Thymus (tissue), 11 donors: ENCODE data around the gene LHFPL3. TPM values are rescaled to one million over a fixed set of nuclear protein-coding genes. Genes with fewer than 3 reads are reported as not detected.

Source experiments
- DNase-seq, 9 donors: peaks; one replicate each; pipeline ENCODE4 v3.0.0-alpha.2; 2013; ENCODE audit warnings: low spot score in 9 of 9, low read depth in 6 of 9, missing footprints in 1 of 9
- H3K27ac ChIP-seq, 2 donors: one replicate each; pipeline ENCODE4 v1.5.1; 2013; ENCODE audit warnings: control low read depth in 1 of 2, low read depth in 1 of 2, low read length in 1 of 2, mild to moderate bottlenecking in 1 of 2, moderate library complexity in 1 of 2
- H3K27me3 ChIP-seq, 2 donors: one replicate each; pipeline ENCODE4 v1.5.1; 2013; ENCODE audit warnings: low read length in 1 of 2; ENCODE audit not compliant: control insufficient read depth in 2 of 2, insufficient read depth in 1 of 2
- H3K36me3 ChIP-seq, 2 donors: one replicate each; pipeline ENCODE4 v1.5.1; 2013; ENCODE audit warnings: low read length in 1 of 2, mild to moderate bottlenecking in 1 of 2, moderate library complexity in 1 of 2; ENCODE audit not compliant: control insufficient read depth in 2 of 2, insufficient read depth in 2 of 2
- H3K4me1 ChIP-seq, 2 donors: one replicate each; pipeline ENCODE4 v1.5.1; 2013; ENCODE audit warnings: low read length in 2 of 2; ENCODE audit not compliant: control insufficient read depth in 2 of 2, insufficient read depth in 2 of 2
- H3K4me3 ChIP-seq, 2 donors: one replicate each; pipeline ENCODE4 v1.5.1; 2013; ENCODE audit warnings: low read length in 2 of 2, control low read depth in 1 of 2, mild to moderate bottlenecking in 1 of 2
- H3K9me3 ChIP-seq, 2 donors: one replicate each; pipeline ENCODE4 v1.5.1; 2013; ENCODE audit warnings: low read length in 1 of 2, mild to moderate bottlenecking in 1 of 2; ENCODE audit not compliant: control insufficient read depth in 2 of 2, insufficient read depth in 1 of 2
- WGBS: extraction: QIAGEN DNeasy Blood & Tissue Kit; methylation state at CpG from one replicate; pipeline ENCODE4 v1.1.7; 2013; 5-methylcytosine and 5-hydroxymethylcytosine counted together
- polyA plus RNA-seq: library from polyadenylated mRNA; stranded (reverse); fragments of 200-250 nt; gene quantifications from one replicate; pipeline ENCODE4 v1.2.3, GENCODE V29; 2013
- total RNA-seq: library from RNA; stranded (reverse); fragments of 120-200 nt; gene quantifications from one replicate; pipeline ENCODE4 v1.2.4, GENCODE V29; 2013
- donor health status: healthy.

LHFPL3 gene
- total and polyA plus RNA-seq, 2 donors, result 0.05 to 0.14 TPM

- Histone ChIP-seq H3K4me3 (no peak overlapping the region), H3K27me3 (no peaks in the 10 kb centered on the region), H3K9me3 (no peaks in the 10 kb centered on the region), H3K27ac (no peak overlapping the region), H3K4me1 (no peaks in the 10 kb centered on the region), H3K36me3 (no peaks in the 10 kb centered on the region)
- no peak for DNase-seq
- WGBS, result 83% methylated on average over 2 of the region's 2 CpGs
Observed at GRCh38 chr7:104779888-104780287, 451.5 kb downstream of the LHFPL3 start.

GRCh38 chr7:104784686-104785085 is 456.3 kb downstream of the LHFPL3 start:
- Histone ChIP-seq H3K36me3 (no peaks in the 10 kb centered on the region), H3K27me3 (no peaks in the 10 kb centered on the region), H3K4me1 (no peaks in the 10 kb centered on the region), H3K9me3 (no peaks in the 10 kb centered on the region), H3K4me3 (no peak overlapping the region), H3K27ac (no peak overlapping the region)
- no peak for DNase-seq

- H3K36me3 ChIP-seq, result no peaks in the 10 kb centered on the region
Observed at GRCh38 chr7:104789780-104790179, 461.4 kb downstream of the LHFPL3 start.

GRCh38 chr7:104790440-104790839 is 462.0 kb downstream of the LHFPL3 start:
- Histone ChIP-seq H3K27ac (no peak overlapping the region), H3K4me3 (no peak overlapping the region), H3K36me3 (no peaks in the 10 kb centered on the region), H3K4me1 (no peaks in the 10 kb centered on the region), H3K9me3 (no peaks in the 10 kb centered on the region), H3K27me3 (no peaks in the 10 kb centered on the region)
- no peak for DNase-seq
- 63% methylated on average over 2 of the region's 2 CpGs for WGBS

More at GRCh38 chr7:104789780-104790179, 461.4 kb downstream of the LHFPL3 start:
- no peaks in the 10 kb centered on the region for H3K4me1 ChIP-seq
- H3K9me3 ChIP-seq, result no peaks in the 10 kb centered on the region
- H3K4me3 ChIP-seq, result no peak overlapping the region
- H3K27ac ChIP-seq, result no peak overlapping the region
- H3K27me3 ChIP-seq, result no peaks in the 10 kb centered on the region
- DNase-seq, result no peak
- WGBS, result 87% methylated on average over 3 of the region's 3 CpGs

- Histone ChIP-seq H3K27ac (no peak overlapping the region), H3K9me3 (no peaks in the 10 kb centered on the region), H3K4me3 (no peak overlapping the region), H3K4me1 (no peaks in the 10 kb centered on the region), H3K36me3 (no peaks in the 10 kb centered on the region), H3K27me3 (no peaks in the 10 kb centered on the region)
- DNase-seq, result no peak
Observed at GRCh38 chr7:104791080-104791479, 462.7 kb downstream of the LHFPL3 start.

- no peaks in the 10 kb centered on the region for H3K4me1 ChIP-seq
- no peak overlapping the region for H3K27ac ChIP-seq
- H3K4me3 ChIP-seq, result no peak overlapping the region
- no peaks in the 10 kb centered on the region for H3K9me3 ChIP-seq
- no peak for DNase-seq
- WGBS, result 92% methylated on average over 7 of the region's 7 CpGs
- H3K27me3 ChIP-seq, result no peaks in the 10 kb centered on the region
- H3K36me3 ChIP-seq, result no peaks in the 10 kb centered on the region
Observed at GRCh38 chr7:104793066-104793465, 464.7 kb downstream of the LHFPL3 start.

- DNase-seq, result no peak
- no peaks in the 10 kb centered on the region for H3K4me1 ChIP-seq
- no peak overlapping the region for H3K4me3 ChIP-seq
- no peaks in the 10 kb centered on the region for H3K9me3 ChIP-seq
- no peaks in the 10 kb centered on the region for H3K36me3 ChIP-seq
- no peaks in the 10 kb centered on the region for H3K27me3 ChIP-seq
- no peak overlapping the region for H3K27ac ChIP-seq
- WGBS, result 90% methylated on average over 3 of the region's 3 CpGs
Observed at GRCh38 chr7:104794154-104794553, 465.8 kb downstream of the LHFPL3 start.

GRCh38 chr7:104794589-104794988 is 466.2 kb downstream of the LHFPL3 start:
- 73% methylated on average over 3 of the region's 3 CpGs for WGBS
- Histone ChIP-seq H3K36me3 (no peaks in the 10 kb centered on the region), H3K27me3 (no peaks in the 10 kb centered on the region), H3K9me3 (no peaks in the 10 kb centered on the region), H3K4me3 (no peak overlapping the region), H3K4me1 (no peaks in the 10 kb centered on the region), H3K27ac (no peak overlapping the region)
- no peak for DNase-seq

- Histone ChIP-seq H3K4me3 (no peak overlapping the region), H3K36me3 (no peaks in the 10 kb centered on the region), H3K27ac (no peak overlapping the region), H3K4me1 (no peaks in the 10 kb centered on the region), H3K9me3 (no peaks in the 10 kb centered on the region), H3K27me3 (no peaks in the 10 kb centered on the region)
- WGBS, result 79% methylated on average over 7 of the region's 7 CpGs
- DNase-seq, result no peak
Observed at GRCh38 chr7:104795086-104795485, 466.7 kb downstream of the LHFPL3 start.
